Vagina (tissue), 2 donors: Measurements from ENCODE around the gene JSRP1.

ENCODE experiments used
- CTCF ChIP-seq, 3 experiments: fragments of 450-650 bp in 2 of 3; fragments of 200-600 bp in 1 of 3; sonication (generic) in 1 of 3; IDR thresholded peaks; one replicate each; pipeline ENCODE4 v1.5.1; 2017 to 2019; ENCODE audit warnings: antibody characterized with exemption in 3 of 3, mild to moderate bottlenecking in 2 of 3, moderate library complexity in 2 of 3
- POLR2A ChIP-seq, 2 donors: fragments of 450-650 bp; IDR thresholded peaks; one replicate each; pipeline ENCODE4 v1.6.1; 2017; ENCODE audit warnings: antibody characterized with exemption in 2 of 2, mild to moderate bottlenecking in 2 of 2, moderate library complexity in 2 of 2
- POLR2AphosphoS5 ChIP-seq, 2 donors: sonication (generic); formaldehyde crosslinking; IDR thresholded peaks; one replicate each; pipeline ENCODE4 v1.9.0; 2017; ENCODE audit warnings: antibody characterized with exemption in 2 of 2, mild to moderate bottlenecking in 2 of 2, low read depth in 1 of 2; ENCODE audit not compliant: insufficient read depth in 1 of 2

- TF ChIP-seq CTCF (IDR thresholded peaks at IDR 0.05) (no peak), POLR2AphosphoS5 (IDR thresholded peaks at IDR 0.05; ENCODE audit: insufficient read depth in 1 of 2, low read depth in 1 of 2) (no peak), POLR2A (IDR thresholded peaks at IDR 0.05) (no peak)
Measured at GRCh38 chr19:2239173-2239572, 17.0 kb downstream of the JSRP1 start.
